Upper lobe of left lung (tissue), 4 donors: ENCODE measurements around the gene IRF6.

Source experiments
- EP300 ChIP-seq, 4 donors: sonication (generic); formaldehyde crosslinking; IDR thresholded peaks; one replicate each; pipeline ENCODE4 v1.5.1; 2017; ENCODE audit warnings: antibody characterized with exemption in 4 of 4, control low read depth in 2 of 4
- TF ChIP-seq, protein P1 (sequence below), 6 experiments: fragments of 450-650 bp in 4 of 6; fragments of 200-600 bp in 2 of 6; sonication (generic) in 2 of 6; IDR thresholded peaks; one replicate each; pipeline ENCODE4 v1.5.1; 2016 to 2019; ENCODE audit warnings: antibody characterized with exemption in 6 of 6

DNA sequence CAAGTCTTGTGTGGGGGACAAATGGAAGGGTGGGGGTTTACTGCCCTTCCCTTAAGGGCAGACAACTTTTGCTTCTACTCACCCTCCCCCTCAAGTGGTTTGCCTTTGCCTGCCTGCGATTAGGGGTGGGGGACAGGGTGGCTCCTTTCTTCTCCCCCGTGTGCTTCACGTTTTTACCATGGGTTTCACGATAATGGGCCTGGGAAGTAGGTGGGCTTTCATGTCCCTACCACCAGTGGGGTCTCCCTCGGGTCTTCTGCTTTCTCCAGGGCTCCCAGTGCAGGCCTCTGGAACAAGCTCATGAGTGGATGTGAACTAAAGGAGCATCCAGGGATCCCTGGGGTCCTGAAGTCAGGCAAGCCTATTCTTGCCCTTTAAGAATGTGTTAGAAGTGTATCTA is 43.4 kb upstream of the IRF6 start:
- TF ChIP-seq, protein P1, sequence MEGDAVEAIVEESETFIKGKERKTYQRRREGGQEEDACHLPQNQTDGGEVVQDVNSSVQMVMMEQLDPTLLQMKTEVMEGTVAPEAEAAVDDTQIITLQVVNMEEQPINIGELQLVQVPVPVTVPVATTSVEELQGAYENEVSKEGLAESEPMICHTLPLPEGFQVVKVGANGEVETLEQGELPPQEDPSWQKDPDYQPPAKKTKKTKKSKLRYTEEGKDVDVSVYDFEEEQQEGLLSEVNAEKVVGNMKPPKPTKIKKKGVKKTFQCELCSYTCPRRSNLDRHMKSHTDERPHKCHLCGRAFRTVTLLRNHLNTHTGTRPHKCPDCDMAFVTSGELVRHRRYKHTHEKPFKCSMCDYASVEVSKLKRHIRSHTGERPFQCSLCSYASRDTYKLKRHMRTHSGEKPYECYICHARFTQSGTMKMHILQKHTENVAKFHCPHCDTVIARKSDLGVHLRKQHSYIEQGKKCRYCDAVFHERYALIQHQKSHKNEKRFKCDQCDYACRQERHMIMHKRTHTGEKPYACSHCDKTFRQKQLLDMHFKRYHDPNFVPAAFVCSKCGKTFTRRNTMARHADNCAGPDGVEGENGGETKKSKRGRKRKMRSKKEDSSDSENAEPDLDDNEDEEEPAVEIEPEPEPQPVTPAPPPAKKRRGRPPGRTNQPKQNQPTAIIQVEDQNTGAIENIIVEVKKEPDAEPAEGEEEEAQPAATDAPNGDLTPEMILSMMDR (IDR thresholded peaks at IDR 0.05), result no peak
- TF ChIP-seq EP300 (IDR thresholded peaks at IDR 0.05), result no peak
